Skeletal muscle tissue (tissue), 4 donors: Measurements from ENCODE around the gene PGA4. TPM values are rescaled to one million over a fixed set of nuclear protein-coding genes. Genes with fewer than 3 reads are reported as not detected.

Experiments
- H3K27ac ChIP-seq: one replicate; pipeline ENCODE4 v1.7.0; 2013; ENCODE audit warnings: mild to moderate bottlenecking, low read depth, low read length, inconsistent platforms
- H3K27me3 ChIP-seq, 3 donors: one replicate each; pipeline ENCODE4 v1.7.0; 2013; ENCODE audit warnings: low read length in 3 of 3; ENCODE audit not compliant: control insufficient read depth in 3 of 3, insufficient read depth in 3 of 3
- H3K36me3 ChIP-seq, 3 donors: one replicate each; pipeline ENCODE4 v1.7.0; 2013; ENCODE audit warnings: low read length in 3 of 3; ENCODE audit not compliant: control insufficient read depth in 3 of 3, insufficient read depth in 3 of 3
- H3K4me1 ChIP-seq, 3 donors: one replicate each; pipeline ENCODE4 v1.7.0; 2013; ENCODE audit warnings: low read length in 3 of 3, mild to moderate bottlenecking in 3 of 3; ENCODE audit not compliant: control insufficient read depth in 3 of 3, insufficient read depth in 3 of 3
- H3K4me3 ChIP-seq, 3 donors: one replicate each; pipeline ENCODE4 v1.7.0; 2013; ENCODE audit warnings: low read length in 3 of 3
- H3K9ac ChIP-seq, 3 donors: one replicate each; pipeline ENCODE4 v1.7.0; 2013; ENCODE audit warnings: low read length in 3 of 3, mild to moderate bottlenecking in 3 of 3, moderate library complexity in 2 of 3, low read depth in 1 of 3
- H3K9me3 ChIP-seq, 3 donors: one replicate each; pipeline ENCODE4 v1.7.0; 2013; ENCODE audit warnings: low read length in 3 of 3; ENCODE audit not compliant: control insufficient read depth in 3 of 3
- total RNA-seq: library from RNA; depleted of rRNA; stranded (reverse); fragments of >200 nt; gene quantifications from one replicate; pipeline ENCODE4 v1.2.3, GENCODE V29; 2014
- donor health status: Osteomylitis.

Gene PGA4
- total RNA-seq, 1 donor from 2014 or later = 3.7 TPM

DNA sequence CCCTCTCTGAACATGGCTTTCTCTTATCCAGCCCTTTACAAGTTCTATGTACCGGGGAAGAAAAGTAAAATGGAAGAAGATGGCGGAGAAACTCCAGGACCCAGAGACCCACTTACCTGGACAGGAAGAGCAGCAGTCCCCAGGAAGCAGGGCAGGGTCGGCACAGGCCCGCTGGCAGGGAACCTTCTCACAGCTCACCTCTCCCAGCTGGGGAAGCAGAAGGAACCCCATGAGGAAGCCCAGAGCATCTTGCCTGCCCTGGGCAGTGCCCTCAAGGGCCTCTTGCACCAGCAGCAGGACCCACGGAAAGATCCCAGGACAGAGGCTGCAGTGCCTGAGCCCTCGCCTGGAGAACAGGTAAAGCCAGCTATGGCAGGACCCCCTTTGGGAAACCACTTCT lies 42.2 kb downstream of the PGA4 start:
- Histone ChIP-seq H3K4me3 (no peak overlapping the region), H3K9me3 (no peaks in the 10 kb centered on the region), H3K9ac (no peak overlapping the region), H3K36me3 (peaks cover under 1 to 3% (median under 1%) of the 10 kb centered on the region in 3 donors), H3K27ac (no peak overlapping the region), H3K4me1 (no peaks in the 10 kb centered on the region), H3K27me3 (no peaks in the 10 kb centered on the region)

DNA sequence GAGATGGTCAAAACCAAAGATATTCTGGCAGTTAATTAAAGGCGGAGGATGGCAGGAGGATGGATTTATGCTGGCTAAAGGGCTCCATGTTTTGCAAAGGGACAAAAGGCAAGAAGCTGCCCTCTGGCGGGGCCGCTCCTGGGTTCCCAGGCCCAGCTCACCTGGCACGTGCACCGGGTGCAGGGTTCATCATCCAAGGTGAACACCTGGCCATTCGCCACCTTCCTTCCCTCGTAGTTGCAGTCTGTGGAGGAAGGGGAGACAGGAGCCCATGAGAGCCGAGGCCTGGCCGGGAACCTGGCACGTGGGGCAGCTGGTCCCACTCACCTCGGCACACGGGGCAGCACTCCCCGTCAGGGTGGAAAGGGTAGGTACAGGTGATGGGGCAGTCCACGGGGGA lies 42.6 kb downstream of the PGA4 start:
- no peaks in the 10 kb centered on the region for H3K4me1 ChIP-seq
- peaks cover 0 to 3% (median 0%) of the 10 kb centered on the region in 3 donors for H3K36me3 ChIP-seq
- H3K9me3 ChIP-seq = no peaks in the 10 kb centered on the region
- H3K9ac ChIP-seq = no peak overlapping the region
- H3K27me3 ChIP-seq = no peaks in the 10 kb centered on the region
- no peak overlapping the region for H3K27ac ChIP-seq
- no peak overlapping the region for H3K4me3 ChIP-seq

DNA sequence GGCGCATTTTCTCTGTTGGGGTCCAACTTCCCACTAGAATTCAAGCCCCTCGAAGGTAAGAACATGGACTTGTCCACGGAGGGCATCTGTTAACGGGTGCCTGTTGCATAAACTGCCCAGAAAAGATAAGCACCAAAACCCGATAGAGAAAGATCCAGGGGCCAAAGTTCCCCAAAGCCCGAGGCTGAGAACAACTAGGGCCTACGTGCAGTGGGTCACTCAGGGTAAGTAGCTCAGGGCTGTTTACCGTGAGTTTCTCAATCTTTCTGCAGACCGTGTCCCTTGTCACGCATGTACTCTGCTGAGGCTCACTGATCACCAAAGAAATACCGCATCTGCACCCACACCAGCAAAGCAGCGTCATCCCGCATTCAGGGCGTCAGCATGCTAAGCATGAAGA lies 43.2 kb downstream of the PGA4 start:
- no peak overlapping the region for H3K9ac ChIP-seq
- peaks cover 0 to 3% (median 0%) of the 10 kb centered on the region in 3 donors for H3K36me3 ChIP-seq
- H3K4me1 ChIP-seq = no peaks in the 10 kb centered on the region
- no peak overlapping the region for H3K4me3 ChIP-seq
- H3K27ac ChIP-seq = no peak overlapping the region
- H3K27me3 ChIP-seq = no peaks in the 10 kb centered on the region
- no peaks in the 10 kb centered on the region for H3K9me3 ChIP-seq

DNA sequence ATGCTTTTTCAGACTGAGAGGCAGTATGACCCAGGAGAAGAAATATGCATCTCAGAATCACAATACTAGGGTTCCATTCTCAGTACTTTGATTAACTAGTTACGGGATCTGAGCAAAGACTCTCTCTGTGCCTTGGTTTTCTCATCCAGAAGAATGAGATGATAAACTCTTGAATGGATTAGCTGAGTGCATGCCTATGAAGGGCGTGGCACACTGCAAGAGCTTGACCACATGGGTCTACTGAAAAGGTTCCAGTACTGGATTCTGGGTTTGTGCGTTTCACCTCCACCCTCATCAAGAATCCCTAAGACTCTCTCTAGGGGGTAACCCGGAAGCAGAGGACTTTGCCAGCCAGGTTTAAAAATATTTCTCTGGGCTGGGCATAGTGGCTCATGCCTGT lies 44.5 kb downstream of the PGA4 start:
- peaks cover 0 to 3% (median 0%) of the 10 kb centered on the region in 3 donors for H3K36me3 ChIP-seq
- no peak overlapping the region for H3K27ac ChIP-seq
- no peaks in the 10 kb centered on the region for H3K9me3 ChIP-seq
- no peak overlapping the region for H3K4me3 ChIP-seq
- H3K27me3 ChIP-seq = no peaks in the 10 kb centered on the region
- H3K9ac ChIP-seq = no peak overlapping the region
- no peaks in the 10 kb centered on the region for H3K4me1 ChIP-seq

DNA sequence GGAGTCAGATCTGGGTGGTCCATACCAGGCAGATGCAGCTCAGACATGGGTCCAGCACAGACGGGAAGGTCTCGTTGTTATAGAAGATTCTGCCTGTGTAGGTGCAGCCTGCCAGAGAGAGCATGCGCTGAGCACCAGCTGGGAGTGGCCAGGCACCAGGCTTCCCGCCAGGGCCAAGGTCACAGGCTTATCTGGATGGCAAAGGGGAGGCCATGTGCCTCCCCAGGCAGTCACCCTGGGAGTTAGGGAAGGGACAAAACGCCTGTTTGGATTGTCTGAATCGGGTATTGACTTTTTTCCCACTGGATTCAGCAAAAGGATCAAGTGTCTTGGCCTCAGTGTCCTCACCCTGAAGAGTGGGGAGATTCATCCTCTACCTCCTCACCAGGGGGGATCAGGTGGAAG lies 45.3 kb downstream of the PGA4 start:
- no peak overlapping the region for H3K9ac ChIP-seq

DNA sequence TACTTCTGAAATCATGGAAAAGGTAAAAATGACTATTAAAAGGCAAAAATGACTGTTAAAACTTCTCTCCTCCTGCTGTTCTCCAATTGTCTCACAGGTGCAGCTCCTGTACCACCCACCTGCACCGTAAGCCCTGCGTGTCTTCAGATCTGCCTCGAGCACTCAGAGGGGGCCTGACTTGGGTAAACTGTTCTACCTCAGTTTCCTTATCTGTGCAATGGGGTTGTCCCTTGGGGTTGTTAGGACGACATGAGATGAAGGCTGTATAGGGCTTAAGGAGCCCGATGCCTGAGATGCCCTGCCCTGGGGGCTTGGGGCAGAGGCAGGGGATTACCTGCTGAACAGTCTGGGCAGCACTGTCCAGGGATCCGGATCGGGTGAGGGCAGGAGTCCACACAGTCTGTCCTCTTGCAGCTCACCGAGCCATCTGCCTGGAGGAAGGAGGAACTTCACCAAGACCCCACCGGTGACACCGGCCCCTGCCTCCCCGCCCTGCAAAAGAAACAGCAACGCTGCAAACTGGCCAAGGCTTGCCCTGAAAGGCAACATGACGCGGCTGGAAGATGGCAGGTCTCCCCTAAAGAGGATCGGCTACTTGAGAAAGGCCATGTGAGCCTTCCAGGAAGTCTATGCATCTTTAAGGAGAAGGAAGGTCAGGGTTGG lies 46.6 kb downstream of the PGA4 start:
- Histone ChIP-seq H3K36me3 (peaks cover 0 to 3% (median 2%) of the 10 kb centered on the region in 3 donors), H3K27ac (no peak overlapping the region), H3K9me3 (no peaks in the 10 kb centered on the region), H3K27me3 (no peaks in the 10 kb centered on the region), H3K9ac (no peak overlapping the region), H3K4me3 (no peak overlapping the region), H3K4me1 (no peaks in the 10 kb centered on the region)

More for the DNA sequence above, 45.3 kb downstream of the PGA4 start:
- Histone ChIP-seq H3K36me3 (peaks cover 0 to 3% (median 0%) of the 10 kb centered on the region in 3 donors), H3K27ac (no peak overlapping the region), H3K27me3 (no peaks in the 10 kb centered on the region), H3K4me1 (no peaks in the 10 kb centered on the region), H3K9me3 (no peaks in the 10 kb centered on the region), H3K4me3 (no peak overlapping the region)

DNA sequence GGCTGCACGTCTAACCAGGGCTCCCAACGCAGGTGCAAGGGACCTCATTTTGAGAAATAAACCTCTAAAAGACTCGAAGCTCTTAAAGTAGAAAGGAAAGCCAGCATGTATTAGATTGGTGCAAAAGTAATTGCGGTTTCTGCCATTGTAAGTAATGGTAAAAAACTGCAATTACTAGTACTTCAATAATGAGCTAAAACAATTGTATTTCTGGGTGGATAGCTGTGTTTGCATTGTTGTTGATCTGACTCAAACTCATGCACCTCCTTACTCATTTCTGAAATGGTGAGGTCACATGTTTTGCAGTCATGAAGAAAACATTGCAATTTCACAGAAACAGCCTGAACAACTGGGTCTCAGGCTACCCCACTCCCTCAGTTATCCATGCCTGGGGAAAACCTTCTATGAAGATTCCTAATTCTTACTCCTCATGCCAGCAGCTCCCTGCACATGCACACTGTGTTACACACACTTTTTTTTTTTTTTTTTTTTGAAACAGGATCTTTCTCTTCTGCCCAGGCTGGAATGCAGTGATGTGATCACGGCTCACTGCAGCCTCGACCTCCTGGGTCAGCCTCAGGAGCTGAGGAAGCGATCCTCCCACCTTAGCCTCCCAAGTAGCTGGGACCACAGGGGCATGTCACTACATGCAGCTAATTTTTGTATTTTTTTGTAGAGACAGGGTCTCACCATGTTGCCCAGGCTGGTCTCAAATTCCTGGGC lies 48.4 kb downstream of the PGA4 start:
- Histone ChIP-seq H3K9me3 (no peaks in the 10 kb centered on the region), H3K36me3 (peaks cover 0 to 7% (median 4%) of the 10 kb centered on the region in 3 donors), H3K27ac (no peak overlapping the region), H3K4me1 (no peaks in the 10 kb centered on the region), H3K9ac (no peak overlapping the region), H3K27me3 (no peaks in the 10 kb centered on the region), H3K4me3 (no peak overlapping the region)

DNA sequence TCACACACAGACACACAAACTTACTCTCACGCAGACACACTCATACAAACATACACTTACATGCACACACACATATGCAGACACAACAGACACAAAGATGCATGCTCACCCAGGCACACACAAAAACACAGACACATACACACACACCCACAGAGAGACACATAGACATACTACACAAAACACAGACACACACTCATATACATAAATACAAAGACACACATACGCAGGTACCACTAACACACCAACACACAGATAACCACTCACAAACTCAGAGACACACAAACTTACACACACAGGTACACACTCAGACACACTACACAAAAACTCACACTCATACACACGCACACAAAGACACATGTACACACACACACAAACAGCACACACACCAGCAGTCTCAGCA lies 50.6 kb downstream of the PGA4 start:
- H3K27me3 ChIP-seq = no peaks in the 10 kb centered on the region
- no peaks in the 10 kb centered on the region for H3K4me1 ChIP-seq
- no peak overlapping the region for H3K4me3 ChIP-seq
- H3K27ac ChIP-seq = no peak overlapping the region
- H3K9ac ChIP-seq = no peak overlapping the region
- peaks cover 0 to 7% (median 4%) of the 10 kb centered on the region in 3 donors for H3K36me3 ChIP-seq
- H3K9me3 ChIP-seq = no peaks in the 10 kb centered on the region

DNA sequence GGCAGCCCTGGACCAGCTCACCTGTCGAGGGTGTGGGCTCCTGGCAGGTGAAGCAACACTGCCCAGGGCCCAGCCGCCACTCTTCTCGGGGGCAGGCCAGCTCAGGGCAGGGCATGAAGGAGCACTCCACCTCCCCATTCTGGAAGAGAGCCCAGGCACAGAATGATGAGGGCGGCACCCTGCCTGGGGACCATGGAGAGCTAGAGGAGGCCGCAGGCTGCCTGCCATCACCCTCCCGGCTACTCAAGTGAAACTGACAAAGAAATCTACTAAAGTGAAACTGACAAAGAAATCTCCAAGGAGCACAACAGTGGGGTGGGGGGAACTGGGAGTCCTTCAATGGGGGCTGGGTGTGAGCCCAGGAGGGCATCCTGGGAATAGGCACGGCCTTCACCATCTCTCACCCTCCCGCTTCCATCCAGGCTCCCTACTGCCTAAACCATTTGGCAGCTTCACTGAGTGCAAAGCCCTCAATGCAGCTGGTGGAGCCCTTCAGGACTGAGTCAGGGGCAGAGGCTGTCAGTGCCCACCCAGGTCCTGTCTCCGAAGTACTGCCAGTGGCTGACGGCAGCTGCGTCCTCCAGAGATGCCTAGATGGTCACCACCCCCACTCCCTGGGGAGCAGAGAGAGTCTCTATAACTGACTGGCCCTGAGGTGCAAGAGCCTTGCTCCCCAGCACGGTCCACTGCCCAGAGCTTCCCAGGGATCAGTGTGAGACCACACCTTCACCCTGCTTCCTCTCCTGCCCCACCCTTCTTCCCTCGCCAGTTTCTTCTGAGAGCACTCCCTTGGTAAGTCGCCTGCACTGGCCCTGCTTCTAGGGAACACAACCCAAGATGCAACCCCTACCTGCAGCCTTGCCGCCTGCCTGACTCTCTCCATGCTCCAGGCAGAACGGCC lies 51.3 kb downstream of the PGA4 start:
- Histone ChIP-seq H3K27me3 (no peaks in the 10 kb centered on the region), H3K27ac (no peak overlapping the region), H3K4me3 (no peak overlapping the region), H3K9ac (no peak overlapping the region), H3K4me1 (no peaks in the 10 kb centered on the region), H3K9me3 (no peaks in the 10 kb centered on the region), H3K36me3 (peaks cover 0 to 7% (median 4%) of the 10 kb centered on the region in 3 donors)
